ENCODE data around the gene CLIP2. TPM values are rescaled to one million over a fixed set of nuclear protein-coding genes. Genes with fewer than 3 reads are reported as not detected.

The CLIP2 gene
- total RNA-seq, 1 donor = 11.9 TPM

- Histone ChIP-seq H3K27me3 (ENCODE audit: insufficient read depth, low read length) (no peaks in the 10 kb centered on the region), H3K4me1 (ENCODE audit: insufficient read depth, low read length) (no peaks in the 10 kb centered on the region), H3K4me3 (ENCODE audit: low read length) (no peak overlapping the region), H3K9me3 (ENCODE audit: low read depth, low read length) (no peaks in the 10 kb centered on the region)
Measured at GRCh38 chr7:74262639-74263398, 26.4 kb upstream of the CLIP2 start.

GRCh38 chr7:74263399-74264120 lies 25.6 kb upstream of the CLIP2 start:
- no peaks in the 10 kb centered on the region for H3K27me3 ChIP-seq (ENCODE audit: insufficient read depth, low read length)
- no peaks in the 10 kb centered on the region for H3K9me3 ChIP-seq (ENCODE audit: low read depth, low read length)
- H3K4me1 ChIP-seq (ENCODE audit: insufficient read depth, low read length) = no peaks in the 10 kb centered on the region
- no peak overlapping the region for H3K4me3 ChIP-seq (ENCODE audit: low read length)

DNA sequence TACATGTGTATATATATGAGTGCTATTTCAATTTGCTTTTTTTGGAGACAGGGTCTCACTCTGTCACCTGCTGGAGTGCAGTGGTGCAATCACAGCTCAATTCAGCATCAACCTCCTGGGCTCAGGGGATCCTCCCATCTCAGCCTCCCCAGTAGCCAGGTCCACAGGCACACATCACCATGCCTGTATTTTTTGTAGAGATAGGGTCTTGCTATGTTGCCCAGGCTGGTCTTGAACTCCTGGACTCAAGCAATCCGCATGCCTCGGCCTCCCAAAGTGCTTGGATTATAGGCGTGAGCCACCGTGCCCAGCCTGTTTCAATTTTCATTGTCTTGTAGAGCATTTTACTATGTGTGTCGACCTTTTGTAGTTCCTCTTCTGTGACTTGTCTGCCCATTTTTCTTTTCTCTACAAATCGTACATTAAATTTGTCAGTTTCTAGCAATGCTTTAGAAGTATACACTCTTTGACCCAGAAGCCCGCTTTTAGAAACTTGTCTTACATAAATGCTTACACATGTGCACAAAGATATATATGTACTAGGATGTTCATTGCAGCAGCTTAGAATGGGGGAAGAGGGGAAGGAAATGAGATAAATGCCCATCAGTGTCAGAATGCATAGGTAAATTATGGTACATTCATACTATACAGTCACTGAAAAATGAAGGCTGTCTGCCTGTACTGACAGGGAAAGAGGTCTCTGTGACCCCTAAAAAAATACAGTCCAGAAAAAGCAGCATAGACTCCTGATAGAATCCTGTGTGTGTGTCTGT lies 22.8 kb upstream of the CLIP2 start:
- H3K27me3 ChIP-seq (ENCODE audit: insufficient read depth, low read length) = no peaks in the 10 kb centered on the region
- peaks cover 13% of the 10 kb centered on the region for H3K4me1 ChIP-seq (ENCODE audit: insufficient read depth, low read length)
- no peaks in the 10 kb centered on the region for H3K9me3 ChIP-seq (ENCODE audit: low read depth, low read length)
- no peak overlapping the region for H3K4me3 ChIP-seq (ENCODE audit: low read length)

DNA sequence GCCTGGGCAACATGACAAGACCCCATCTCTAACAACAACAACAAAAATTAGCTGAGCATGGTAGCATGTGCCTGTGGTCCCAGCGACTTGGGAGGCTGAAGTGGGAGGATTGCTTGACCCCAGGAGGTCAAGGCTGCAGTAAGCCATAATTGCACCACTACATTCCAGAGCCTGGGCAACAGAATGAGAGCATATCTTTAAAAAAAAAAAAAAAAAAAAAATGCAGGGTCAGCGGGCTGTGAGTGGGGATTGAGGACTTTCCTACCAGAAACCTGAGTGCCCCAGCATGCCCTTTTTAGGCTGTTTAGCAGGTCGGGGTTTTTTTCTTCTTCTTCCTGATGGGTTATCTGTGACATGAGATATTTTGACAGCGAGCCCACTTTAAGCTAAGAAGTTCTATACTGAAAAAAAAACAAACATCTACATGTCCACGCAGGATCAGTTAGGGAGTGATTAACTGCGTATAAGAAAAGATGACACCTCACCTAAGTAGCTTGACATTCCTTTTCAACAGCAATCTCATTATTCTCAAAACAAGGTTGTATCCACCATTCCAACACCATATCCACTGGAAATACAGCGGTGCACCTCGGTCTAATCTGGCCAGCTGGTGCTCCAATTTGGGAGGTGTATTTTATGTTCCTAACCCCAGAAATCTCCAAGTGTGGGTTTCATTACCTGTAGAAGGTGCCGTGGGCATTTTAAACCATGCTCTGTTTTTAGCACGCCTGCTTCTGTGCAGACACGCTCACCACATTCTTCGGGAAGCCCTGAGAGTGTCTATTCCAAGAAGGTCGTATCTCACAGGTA lies 21.2 kb upstream of the CLIP2 start:
- no peaks in the 10 kb centered on the region for H3K27me3 ChIP-seq (ENCODE audit: insufficient read depth, low read length)
- no peaks in the 10 kb centered on the region for H3K9me3 ChIP-seq (ENCODE audit: low read depth, low read length)
- peaks cover 29% of the 10 kb centered on the region for H3K4me1 ChIP-seq (ENCODE audit: insufficient read depth, low read length)

DNA sequence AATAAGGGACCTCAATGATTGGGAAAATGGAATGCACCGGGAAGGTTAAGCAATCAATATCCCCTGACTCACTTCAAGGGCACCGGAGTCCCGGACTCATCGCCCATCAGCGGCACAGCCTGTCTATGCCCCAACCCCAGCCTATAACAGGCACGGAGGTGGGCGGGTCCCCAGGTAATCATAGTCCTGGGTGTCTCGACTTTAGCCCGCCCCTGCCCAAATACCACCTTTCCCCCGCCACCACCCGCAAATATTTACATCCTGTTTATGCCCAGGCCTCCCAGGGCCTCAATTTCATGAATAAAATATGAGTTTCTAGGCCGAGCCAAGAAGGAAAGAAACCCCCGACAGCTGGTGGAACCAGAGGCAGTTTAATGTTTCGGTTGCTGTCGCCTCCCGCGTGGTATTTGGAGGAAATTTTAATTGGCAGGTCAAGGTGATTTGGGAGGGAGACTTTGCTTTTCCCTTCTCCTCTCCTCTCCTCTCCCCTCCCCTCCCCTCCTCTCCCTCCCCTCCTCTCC lies 19.4 kb upstream of the CLIP2 start:
- peak overlapping the region; percentile 46 for H3K4me3 ChIP-seq (ENCODE audit: low read length)
- H3K27me3 ChIP-seq (ENCODE audit: insufficient read depth, low read length) = no peaks in the 10 kb centered on the region
- no peaks in the 10 kb centered on the region for H3K9me3 ChIP-seq (ENCODE audit: low read depth, low read length)
- peaks cover 35% of the 10 kb centered on the region for H3K4me1 ChIP-seq (ENCODE audit: insufficient read depth, low read length)

More for the DNA sequence above, 21.2 kb upstream of the CLIP2 start:
- H3K4me3 ChIP-seq (ENCODE audit: low read length) = no peak overlapping the region

- Histone ChIP-seq H3K4me3 (ENCODE audit: low read length) (no peak overlapping the region), H3K27me3 (ENCODE audit: insufficient read depth, low read length) (no peaks in the 10 kb centered on the region), H3K4me1 (ENCODE audit: insufficient read depth, low read length) (peaks cover 35% of the 10 kb centered on the region), H3K9me3 (ENCODE audit: low read depth, low read length) (no peaks in the 10 kb centered on the region)
Measured at GRCh38 chr7:74271742-74272141, 17.5 kb upstream of the CLIP2 start.

- Histone ChIP-seq H3K27me3 (ENCODE audit: insufficient read depth, low read length) (no peaks in the 10 kb centered on the region), H3K4me3 (ENCODE audit: low read length) (no peak overlapping the region), H3K4me1 (ENCODE audit: insufficient read depth, low read length) (peaks cover 35% of the 10 kb centered on the region), H3K9me3 (ENCODE audit: low read depth, low read length) (no peaks in the 10 kb centered on the region)
Measured at GRCh38 chr7:74272305-74273038, 16.7 kb upstream of the CLIP2 start.

GRCh38 chr7:74275401-74275881 lies 13.8 kb upstream of the CLIP2 start:
- Histone ChIP-seq H3K4me3 (ENCODE audit: low read length) (no peak overlapping the region), H3K27me3 (ENCODE audit: insufficient read depth, low read length) (no peaks in the 10 kb centered on the region), H3K9me3 (ENCODE audit: low read depth, low read length) (no peaks in the 10 kb centered on the region), H3K4me1 (ENCODE audit: insufficient read depth, low read length) (peaks cover 32% of the 10 kb centered on the region)

DNA sequence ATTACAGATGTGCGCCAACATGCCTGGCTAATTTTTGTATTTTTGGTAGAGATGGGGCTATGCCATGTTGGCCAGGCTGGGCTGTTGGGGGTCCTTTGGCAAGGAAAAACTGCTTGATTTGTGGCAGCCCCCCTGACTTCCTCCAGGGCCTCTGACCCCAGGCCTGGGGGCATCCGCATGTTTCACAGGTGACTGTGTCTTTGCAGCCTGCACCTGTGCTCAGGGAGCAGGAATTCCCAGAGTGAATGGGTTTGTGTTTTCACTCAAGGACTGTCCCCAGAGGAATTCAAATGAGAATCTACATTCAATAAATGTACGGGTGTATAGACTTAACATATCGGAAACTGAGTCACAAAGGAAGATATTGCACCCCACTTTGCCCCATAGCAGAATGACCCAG lies 11.6 kb upstream of the CLIP2 start:
- H3K9me3 ChIP-seq (ENCODE audit: low read depth, low read length) = no peaks in the 10 kb centered on the region
- no peak overlapping the region for H3K4me3 ChIP-seq (ENCODE audit: low read length)
- H3K27me3 ChIP-seq (ENCODE audit: insufficient read depth, low read length) = no peaks in the 10 kb centered on the region
- peaks cover 13% of the 10 kb centered on the region for H3K4me1 ChIP-seq (ENCODE audit: insufficient read depth, low read length)

GRCh38 chr7:74280985-74281384 lies 8.2 kb upstream of the CLIP2 start:
- Histone ChIP-seq H3K9me3 (ENCODE audit: low read depth, low read length) (no peaks in the 10 kb centered on the region), H3K4me1 (ENCODE audit: insufficient read depth, low read length) (peaks cover 10% of the 10 kb centered on the region), H3K4me3 (ENCODE audit: low read length) (no peak overlapping the region), H3K27me3 (ENCODE audit: insufficient read depth, low read length) (no peaks in the 10 kb centered on the region)

DNA sequence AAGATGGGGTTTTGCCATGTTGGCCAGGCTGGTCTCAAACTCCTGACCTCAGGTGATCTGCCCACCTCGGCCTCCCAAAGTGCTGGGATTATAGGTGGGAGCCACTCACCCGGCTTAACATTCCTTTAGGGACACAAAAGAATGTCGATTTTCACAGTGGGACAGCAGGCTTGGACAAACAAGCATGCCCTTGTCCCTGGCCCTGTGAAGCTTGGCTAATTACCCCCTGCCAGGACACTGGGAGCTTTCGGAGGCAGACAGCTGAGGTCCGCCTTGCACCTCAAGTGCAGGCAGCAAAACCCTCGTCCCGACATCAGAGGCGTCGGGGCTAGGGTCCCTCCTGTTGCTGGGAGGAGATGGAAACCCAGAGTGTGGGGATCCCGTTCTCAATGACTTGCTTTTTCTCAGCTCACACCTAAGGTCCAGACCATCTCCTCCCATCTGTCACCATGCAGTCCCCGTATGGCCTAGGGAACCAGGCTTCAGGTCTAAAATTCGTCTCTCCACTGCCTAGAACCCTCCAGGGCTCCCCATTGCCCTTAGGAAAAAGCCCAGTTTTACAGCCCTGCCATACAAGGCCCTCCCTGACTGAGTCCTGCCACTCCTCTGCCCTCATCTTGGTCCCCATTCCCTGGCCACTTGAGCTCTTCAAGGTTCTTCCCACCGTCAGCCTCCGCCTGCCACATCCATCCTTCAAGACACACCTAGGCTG lies 6.3 kb upstream of the CLIP2 start:
- Histone ChIP-seq H3K4me1 (ENCODE audit: insufficient read depth, low read length) (peaks cover 11% of the 10 kb centered on the region), H3K27me3 (ENCODE audit: insufficient read depth, low read length) (no peaks in the 10 kb centered on the region), H3K9me3 (ENCODE audit: low read depth, low read length) (no peaks in the 10 kb centered on the region), H3K4me3 (ENCODE audit: low read length) (no peak overlapping the region)

DNA sequence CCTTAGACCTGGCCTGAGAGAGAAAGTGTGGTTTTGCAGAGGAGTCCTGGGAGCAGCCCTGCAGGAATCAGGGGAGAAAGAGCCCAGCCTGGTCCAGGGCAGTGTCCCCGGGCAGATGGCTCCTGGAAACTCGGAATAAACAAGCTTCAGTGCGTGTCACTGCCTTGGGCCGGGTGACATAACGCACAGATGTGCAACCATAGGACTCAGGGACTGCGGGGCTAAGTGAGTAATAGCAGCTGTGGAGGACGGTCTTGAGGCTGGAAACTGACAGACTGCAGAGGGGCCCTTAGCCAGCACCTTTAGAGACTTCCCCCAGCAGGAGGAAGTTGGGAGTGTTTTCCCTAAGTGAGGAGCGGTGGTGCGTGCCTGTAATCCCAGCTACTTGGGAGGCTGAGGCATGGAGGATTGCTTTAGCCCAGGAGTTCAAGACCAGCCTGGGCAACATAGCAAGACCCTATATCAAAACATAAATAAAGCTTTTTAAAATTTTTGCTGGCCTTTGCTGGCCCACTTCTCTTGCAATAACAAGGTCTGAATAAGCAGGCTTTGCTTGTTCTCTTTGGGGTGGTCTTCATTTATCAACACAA lies 5.3 kb upstream of the CLIP2 start:
- Histone ChIP-seq H3K9me3 (ENCODE audit: low read depth, low read length) (no peaks in the 10 kb centered on the region), H3K4me1 (ENCODE audit: insufficient read depth, low read length) (peaks cover 22% of the 10 kb centered on the region), H3K4me3 (ENCODE audit: low read length) (no peak overlapping the region), H3K27me3 (ENCODE audit: insufficient read depth, low read length) (no peaks in the 10 kb centered on the region)

- Histone ChIP-seq H3K9me3 (ENCODE audit: low read depth, low read length) (no peaks in the 10 kb centered on the region), H3K4me1 (ENCODE audit: insufficient read depth, low read length) (peaks cover 20% of the 10 kb centered on the region), H3K4me3 (ENCODE audit: low read length) (no peak overlapping the region), H3K27me3 (ENCODE audit: insufficient read depth, low read length) (no peaks in the 10 kb centered on the region)
Measured at GRCh38 chr7:74284781-74285259, 4.4 kb upstream of the CLIP2 start.

Data from mononuclear cell (primary cell).